Stimulated activated CD4-positive, alpha-beta T cell treated with anti-CD3 and anti-CD28 coated beads, Interleukin-4, amount 100 ng/mL, for 24 hours (primary cell): ENCODE measurements around the gene MDK.

Source experiments
- DNase-seq: peaks from one replicate; pipeline ENCODE4 v3.0.0-alpha.2; 2020

Gene MDK

DNA sequence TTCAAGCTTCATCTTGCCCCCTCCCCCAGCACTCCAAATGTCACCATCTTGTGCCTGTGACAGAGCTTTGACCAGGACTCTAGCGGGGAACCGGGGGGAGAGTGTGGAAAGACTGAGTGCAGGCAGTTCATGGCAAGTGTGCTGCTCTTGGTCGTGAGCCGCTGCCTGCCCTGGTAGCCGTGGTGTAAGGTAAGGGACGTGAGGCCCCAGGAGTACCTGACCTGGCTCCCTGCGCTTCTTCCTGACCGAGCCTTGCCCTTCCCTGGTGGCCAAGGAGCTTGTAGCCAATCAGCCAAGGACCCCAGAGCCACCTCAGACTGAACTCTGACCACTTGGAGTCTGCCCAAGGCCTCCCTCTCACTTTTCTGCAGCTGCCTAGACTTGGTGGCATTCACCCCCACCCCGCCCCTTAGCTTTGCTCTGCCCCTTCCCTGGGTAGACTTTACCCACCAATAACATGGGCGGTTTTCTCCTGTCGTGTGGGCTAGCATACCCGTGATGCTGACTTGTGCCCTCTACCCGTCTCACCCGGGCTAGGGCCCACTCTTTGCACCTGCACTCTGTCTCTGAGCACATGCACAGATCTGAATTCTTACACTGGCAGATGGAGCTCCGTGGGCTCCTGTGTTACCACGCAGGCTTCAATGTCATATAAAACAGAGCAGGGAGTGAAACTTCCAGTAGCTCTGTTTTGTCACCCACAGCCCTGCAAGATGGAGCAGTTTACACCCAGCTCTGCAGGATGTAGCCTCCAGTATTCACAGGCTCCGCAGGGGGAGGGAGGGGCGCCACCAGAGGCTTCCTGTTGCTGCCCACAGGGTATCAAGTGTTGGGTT, 32.7 kb upstream of the MDK start:
- DNase-seq = peak; percentile 56

DNA sequence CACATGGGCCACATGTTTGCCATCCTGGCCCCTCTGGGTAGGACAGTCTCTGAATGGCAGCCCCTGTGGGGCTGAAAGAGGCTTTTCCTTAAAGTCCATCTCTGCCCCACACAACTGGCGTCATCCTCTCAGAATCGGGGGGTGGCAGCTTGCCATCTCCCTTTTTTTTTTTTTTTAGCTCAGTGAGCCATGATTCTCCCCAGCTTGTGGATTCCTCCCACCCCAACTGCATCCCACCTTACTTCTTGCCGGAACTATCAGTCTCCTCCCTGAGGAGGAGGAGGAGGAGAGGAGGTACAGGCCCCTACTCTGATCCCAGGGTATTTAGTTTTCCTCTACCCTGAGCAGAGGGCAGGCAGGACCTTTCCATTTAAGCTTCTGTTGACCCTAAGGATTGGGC, 30.8 kb upstream of the MDK start:
- DNase-seq = no peak

GRCh38 chr11:46351148-46351547, 30.3 kb upstream of the MDK start:
- no peak for DNase-seq

DNA sequence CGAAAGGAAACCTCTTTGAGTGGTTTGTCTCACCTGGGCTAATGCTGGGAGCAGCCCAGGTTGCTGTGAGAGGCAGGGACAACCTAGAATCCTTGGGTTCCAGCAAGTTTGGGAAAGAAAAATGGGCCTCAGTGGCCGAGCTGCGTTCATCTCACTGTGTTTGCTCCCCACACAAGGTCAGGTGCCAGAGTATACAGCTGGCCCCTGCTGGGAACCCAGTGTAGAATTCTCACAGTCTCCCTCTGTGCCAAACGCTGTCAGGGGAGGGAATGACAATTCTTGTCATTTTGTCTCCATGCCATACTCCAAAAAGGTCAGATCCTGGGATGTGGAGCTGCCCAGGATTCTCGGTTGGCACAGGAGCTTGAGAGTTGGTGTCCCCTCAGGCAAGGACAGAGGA, 29.9 kb upstream of the MDK start:
- no peak for DNase-seq

GRCh38 chr11:46352063-46352841, 29.2 kb upstream of the MDK start:
- peak; percentile 75 for DNase-seq

- peak; percentile 67 for DNase-seq
Measured at GRCh38 chr11:46353698-46354097, 27.8 kb upstream of the MDK start.

- no peak for DNase-seq
Measured at GRCh38 chr11:46356924-46357482, 24.5 kb upstream of the MDK start.

DNA sequence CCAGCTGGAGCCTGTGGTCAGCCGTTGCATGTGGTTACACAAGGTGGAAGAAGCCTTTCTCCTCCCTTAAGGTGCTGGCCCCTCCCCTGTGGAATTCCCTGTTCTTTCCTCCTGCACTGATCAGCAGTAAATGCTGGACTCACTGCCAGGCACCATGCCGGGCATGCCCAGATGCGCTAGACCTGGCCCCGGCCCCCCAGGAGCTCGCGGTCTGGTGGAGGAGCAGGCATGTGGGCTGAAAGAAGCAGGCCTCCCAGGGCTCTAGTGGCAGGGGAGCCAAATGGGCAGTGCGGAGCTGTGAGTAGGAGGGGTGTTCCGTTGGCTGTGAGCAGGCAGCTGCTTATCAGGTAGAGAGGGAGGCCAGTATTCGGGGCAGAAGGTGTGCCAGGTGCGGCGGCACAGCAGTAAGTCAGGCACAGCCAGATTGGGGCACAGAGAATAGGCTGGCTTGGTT, 24.0 kb upstream of the MDK start:
- no peak for DNase-seq

DNA sequence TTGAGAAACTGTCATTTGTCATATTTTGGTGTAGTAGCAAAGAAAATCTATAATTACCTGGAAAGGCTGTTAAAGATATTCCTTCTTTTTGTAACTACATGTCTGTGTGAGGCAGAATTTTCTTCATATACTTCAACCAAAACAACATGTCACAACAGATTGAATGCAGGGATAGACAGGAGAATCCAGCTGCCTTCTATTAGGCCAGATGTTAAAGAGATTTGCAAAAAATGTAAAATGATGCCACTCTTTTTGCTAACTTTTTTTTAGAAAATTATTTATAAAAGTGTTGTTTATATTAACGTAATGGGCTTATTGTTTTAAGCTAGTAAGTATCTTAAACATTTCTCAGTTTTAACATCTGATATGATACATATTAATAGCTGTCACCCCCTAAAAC, 21.5 kb upstream of the MDK start:
- DNase-seq = no peak

DNA sequence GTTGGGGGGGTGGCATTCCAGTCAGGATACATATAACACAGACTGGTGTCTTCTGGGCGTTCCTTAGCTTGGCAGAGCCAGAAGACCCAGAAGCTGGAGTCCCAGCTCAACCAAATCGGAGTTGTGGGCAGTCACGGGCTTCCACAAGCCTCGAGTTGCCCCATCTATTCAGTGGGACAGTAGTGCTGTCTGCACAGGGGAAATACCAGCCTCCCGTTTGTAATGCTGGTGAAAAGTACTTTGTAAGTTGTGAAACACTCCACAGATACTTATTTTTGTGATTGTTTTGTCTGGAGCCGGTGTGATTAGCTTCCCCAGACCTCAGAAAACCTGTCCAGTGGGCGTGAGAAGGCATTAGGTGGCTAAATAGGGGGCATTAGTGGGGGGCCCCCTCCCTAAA, 20.6 kb upstream of the MDK start:
- DNase-seq = no peak

GRCh38 chr11:46361283-46362155, 19.9 kb upstream of the MDK start:
- peak; percentile 71 for DNase-seq

DNA sequence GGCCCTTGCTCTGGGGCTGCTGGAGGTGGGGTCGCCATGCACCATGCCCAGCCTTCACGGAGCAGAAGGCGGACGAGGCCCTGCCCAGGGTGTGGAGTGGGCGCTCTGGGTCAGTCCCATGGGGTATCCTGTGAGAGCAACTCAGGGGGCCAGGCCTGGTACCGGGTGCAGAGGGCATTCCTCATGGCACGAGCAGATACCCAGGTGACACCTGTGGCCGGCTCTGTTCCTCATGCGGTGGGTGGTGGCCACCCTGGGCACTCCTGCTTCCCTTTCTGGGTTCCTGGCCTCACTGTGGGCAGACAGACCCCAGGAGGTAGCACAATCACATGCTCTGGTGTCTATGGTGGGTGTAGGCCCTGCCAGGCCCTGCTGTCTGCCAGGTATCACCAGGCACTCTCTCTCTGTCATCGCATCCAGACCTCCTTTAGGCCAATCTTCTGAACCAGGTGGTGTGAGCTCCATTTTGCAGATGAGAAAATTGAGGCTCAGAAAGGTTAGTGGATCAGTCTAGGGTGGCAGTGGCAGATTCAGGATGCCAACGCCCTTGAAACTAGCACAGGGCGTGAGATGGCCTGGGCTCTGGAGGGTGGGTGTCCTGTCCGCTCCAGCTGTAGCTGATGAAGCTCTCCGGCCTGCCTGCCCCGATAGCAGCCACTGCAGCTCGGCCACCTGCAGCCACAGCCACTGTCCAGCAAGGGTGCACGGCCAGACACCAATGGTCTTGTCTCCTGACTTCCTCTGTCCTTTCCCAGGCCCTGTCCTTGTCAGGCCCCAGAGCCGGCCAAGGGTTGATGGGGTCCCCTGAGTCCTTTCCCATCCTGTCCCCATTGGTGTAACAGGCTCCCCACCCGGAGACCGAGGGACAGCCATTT, 19.1 kb upstream of the MDK start:
- DNase-seq = no peak

DNA sequence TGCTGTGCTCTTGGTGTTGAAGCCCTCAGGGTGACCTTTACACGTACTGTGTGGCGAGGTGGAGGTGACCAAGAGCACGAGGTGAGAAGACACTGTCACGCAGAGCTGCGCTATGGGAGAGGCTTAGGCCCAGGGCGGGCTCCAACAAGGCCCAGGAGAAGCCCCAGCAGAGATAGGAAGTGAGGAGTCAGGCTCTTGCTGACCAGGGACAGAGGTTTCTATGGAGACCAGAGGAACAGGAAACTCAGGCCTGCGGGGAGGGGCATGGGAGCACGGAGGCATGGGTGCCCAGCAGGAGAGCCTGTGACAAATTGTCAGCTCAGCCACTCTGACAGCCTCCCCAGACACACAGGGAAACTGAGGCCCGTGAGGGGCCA, 18.4 kb upstream of the MDK start:
- no peak for DNase-seq

DNA sequence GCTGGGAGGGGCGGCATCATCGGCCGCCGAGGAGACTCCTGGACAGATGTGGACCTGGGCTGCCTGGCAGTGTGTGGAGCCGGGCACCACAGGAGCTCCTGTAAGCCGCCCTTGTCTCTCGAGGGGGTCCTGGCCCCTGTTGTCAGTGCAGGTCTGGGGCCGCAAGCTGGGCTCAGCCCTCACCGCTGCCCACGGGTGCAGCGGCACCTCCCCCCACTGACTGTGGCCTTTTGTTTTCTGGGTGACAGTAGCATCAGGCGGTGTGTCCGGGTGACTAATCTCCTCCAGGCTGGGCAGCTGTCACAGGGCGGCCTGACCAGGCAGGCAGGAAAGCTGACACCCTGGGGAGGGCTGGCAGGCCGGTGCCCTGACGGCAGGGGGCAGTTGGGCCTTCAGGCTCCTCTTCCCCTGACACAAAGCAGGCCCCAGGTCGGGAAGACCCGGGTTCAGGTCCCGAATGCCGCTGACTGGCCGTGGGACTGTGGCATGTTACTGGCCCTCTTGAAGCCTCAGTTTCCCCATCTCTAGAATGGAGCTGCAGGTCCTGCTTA, 17.9 kb upstream of the MDK start:
- no peak for DNase-seq

GRCh38 chr11:46364056-46364455, 17.4 kb upstream of the MDK start:
- DNase-seq = no peak

- DNase-seq = no peak
Measured at GRCh38 chr11:46364791-46365190, 16.7 kb upstream of the MDK start.

DNA sequence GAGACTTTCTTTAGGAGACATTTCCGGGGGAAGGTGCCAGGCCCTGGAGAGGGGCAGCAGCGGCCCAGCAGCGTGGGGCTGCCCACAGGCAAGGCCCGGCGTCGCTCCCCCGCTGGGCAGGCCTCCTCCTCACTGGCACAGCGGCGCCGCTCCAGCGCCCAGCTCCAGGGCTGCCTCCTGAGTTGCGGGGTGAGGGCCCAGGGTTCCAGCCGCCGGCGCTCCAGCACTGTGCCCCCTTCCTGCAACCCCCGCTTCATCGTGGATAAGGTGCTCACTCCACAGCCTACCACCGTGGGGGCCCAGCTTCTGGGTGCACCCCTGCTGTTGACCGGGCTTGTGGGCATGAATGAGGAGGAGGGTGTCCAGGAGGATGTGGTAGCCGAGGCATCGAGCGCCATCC, 15.2 kb upstream of the MDK start:
- DNase-seq = no peak

- DNase-seq = no peak
Measured at GRCh38 chr11:46366661-46367161, 14.8 kb upstream of the MDK start.

DNA sequence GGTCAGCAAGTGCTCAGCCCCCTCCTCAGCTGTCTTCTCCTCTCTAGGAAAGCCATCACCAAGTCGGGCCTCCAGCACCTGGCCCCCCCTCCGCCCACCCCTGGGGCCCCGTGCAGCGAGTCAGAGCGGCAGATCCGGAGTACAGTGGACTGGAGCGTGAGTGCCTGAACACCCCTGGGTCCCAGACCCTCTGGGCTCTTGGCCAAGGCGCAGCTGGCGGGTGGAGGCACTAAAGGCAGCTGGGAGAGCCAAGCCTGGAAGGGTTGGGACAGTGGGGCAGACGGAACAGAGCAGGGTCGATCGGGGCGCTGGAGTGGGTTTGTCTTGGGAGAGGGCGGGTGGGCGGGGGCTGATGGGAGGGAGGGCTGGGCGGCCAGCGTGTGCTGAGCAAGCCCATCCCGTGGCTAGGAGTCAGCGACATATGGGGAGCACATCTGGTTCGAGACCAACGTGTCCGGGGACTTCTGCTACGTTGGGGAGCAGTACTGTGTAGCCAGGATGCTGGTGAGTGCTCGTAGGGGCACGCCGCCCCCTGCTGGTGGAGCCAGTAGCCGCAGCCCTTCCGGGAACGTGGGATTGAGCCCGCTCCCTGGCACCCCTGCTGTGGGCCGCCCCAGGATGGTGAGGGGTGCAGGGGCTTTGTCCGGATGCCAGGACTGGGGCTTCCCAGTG, 14.1 kb upstream of the MDK start:
- DNase-seq = peak; percentile 75

GRCh38 chr11:46367916-46368267, 13.6 kb upstream of the MDK start:
- DNase-seq = no peak
